Keratinocyte (primary cell): ENCODE data around the gene CAPN15. TPM values are rescaled to one million over a fixed set of nuclear protein-coding genes. Genes with fewer than 3 reads are reported as not detected.

Source experiments
- DNase-seq: peaks from one replicate; pipeline ENCODE4 v3.0.0-alpha.2; 2011; ENCODE audit warnings: low read depth, missing footprints, low spot score
- FAIRE-seq: peaks from 2 replicates; lab custom pipeline; 2011; peaks lifted over from hg19 to GRCh38; lab: Jason Lieb, UNC
- H2AFZ ChIP-seq: 2 replicates; pipeline ENCODE4 v1.6.0; 2012; ENCODE audit warnings: low read length, control low read depth, inconsistent platforms; ENCODE audit not compliant: control insufficient read depth
- H3K27ac ChIP-seq: 2 replicates; pipeline ENCODE4 v1.5.1; 2011; ENCODE audit warnings: low read length; ENCODE audit not compliant: control insufficient read depth, insufficient read depth
- H3K27me3 ChIP-seq: 3 replicates; pipeline ENCODE4 v1.6.0; 2011; ENCODE audit warnings: low read length; ENCODE audit not compliant: control insufficient read depth, insufficient read depth; ENCODE audit errors: extremely low read depth
- H3K36me3 ChIP-seq, 2 experiments: 2 replicates in 1 of 2; 3 replicates in 1 of 2; pipeline ENCODE4 v1.5.1; 2011; ENCODE audit warnings: low read length in 2 of 2, mild to moderate bottlenecking in 1 of 2; ENCODE audit not compliant: control insufficient read depth in 2 of 2, insufficient read depth in 2 of 2; ENCODE audit errors: extremely low read depth in 1 of 2
- H3K4me1 ChIP-seq: 3 replicates; pipeline ENCODE4 v1.5.1; 2011; ENCODE audit warnings: low read length; ENCODE audit not compliant: control insufficient read depth, insufficient read depth; ENCODE audit errors: extremely low read depth
- H3K4me2 ChIP-seq: 3 replicates; pipeline ENCODE4 v1.6.0; 2011; ENCODE audit warnings: low read depth, low read length; ENCODE audit not compliant: control insufficient read depth, insufficient read depth; ENCODE audit errors: extremely low read depth
- H3K4me3 ChIP-seq, 3 experiments: fragments of 200-600 bp in 1 of 3; sonication (generic) in 1 of 3; 2 replicates in 2 of 3; 3 replicates in 1 of 3; pipeline ENCODE4 v1.5.1; 2011 to 2016; ENCODE audit warnings: low read length in 3 of 3, mild to moderate bottlenecking in 3 of 3, control low read depth in 2 of 3, inconsistent platforms in 1 of 3, low read depth in 1 of 3, mixed read lengths in 1 of 3, mixed run types in 1 of 3, moderate library complexity in 1 of 3; ENCODE audit not compliant: control insufficient read depth in 2 of 3, insufficient read depth in 2 of 3; ENCODE audit errors: extremely low read depth in 1 of 3
- H3K79me2 ChIP-seq: 2 replicates; pipeline ENCODE4 v1.6.0; 2012; ENCODE audit warnings: low read length; ENCODE audit not compliant: control insufficient read depth, insufficient read depth
- H3K9ac ChIP-seq: 3 replicates; pipeline ENCODE4 v1.6.0; 2011; ENCODE audit warnings: low read length; ENCODE audit not compliant: control insufficient read depth, insufficient read depth; ENCODE audit errors: extremely low read depth
- H3K9me1 ChIP-seq: 3 replicates; pipeline ENCODE4 v1.6.0; 2011; ENCODE audit warnings: low read length; ENCODE audit not compliant: control insufficient read depth, insufficient read depth; ENCODE audit errors: extremely low read depth
- H3K9me3 ChIP-seq: 2 replicates; pipeline ENCODE4 v1.5.1; 2012; ENCODE audit warnings: low read depth, low read length; ENCODE audit not compliant: control insufficient read depth
- H4K20me1 ChIP-seq: 3 replicates; pipeline ENCODE4 v1.6.0; 2011; ENCODE audit warnings: low read length; ENCODE audit not compliant: control insufficient read depth, insufficient read depth; ENCODE audit errors: extremely low read depth
- EZH2 ChIP-seq: IDR thresholded peaks from one replicate; pipeline ENCODE4 v1.6.1; 2012; ENCODE audit warnings: inconsistent platforms, mild to moderate bottlenecking, low read length, moderate library complexity
- dilution Hi-C: fragments of 300-500 bp; cut with MboI; formaldehyde crosslinking; loops from one replicate; pipeline ENCODE4 v1.7.0; 2020; ENCODE audit warnings: low sequenced_read_pairs; ENCODE audit not compliant: extremely low pct_ligation_motif_present
- polyA plus RNA-seq, 5 experiments: library from polyadenylated mRNA; depleted of rRNA in 3 of 5; stranded (reverse) in 3 of 5; stranded (forward) in 1 of 5; unstranded in 1 of 5; fragments of >200 nt; gene quantifications; 1 replicate in 1 of 5; 2 replicates in 3 of 5; 3 replicates in 1 of 5; pipeline versions ENCODE4 v1.2.1 to v1.2.3, GENCODE V29; 2011 to 2012; ENCODE audit warnings: missing spikeins in 2 of 5, low read depth in 1 of 5, low replicate concordance in 1 of 5
- TF ChIP-seq, protein P1 (sequence below), 3 experiments: IDR thresholded peaks in 1 of 3; conservative IDR thresholded peaks in 1 of 3; optimal IDR thresholded peaks in 1 of 3; 2 replicates in 2 of 3; 3 replicates in 1 of 3; pipeline versions ENCODE3 to v1.5.1; 2011; ENCODE audit warnings: low read length in 3 of 3, mild to moderate bottlenecking in 3 of 3, moderate library complexity in 2 of 3, control low read depth in 1 of 3, inconsistent platforms in 1 of 3; ENCODE audit not compliant: insufficient read depth in 2 of 3; ENCODE audit errors: extremely low read depth in 1 of 3

CAPN15 gene
- polyA plus RNA-seq, 1 donor (not counting 4 experiments of a cell fraction or from before 2014, with no cell fraction given) = 7.9 TPM

DNA sequence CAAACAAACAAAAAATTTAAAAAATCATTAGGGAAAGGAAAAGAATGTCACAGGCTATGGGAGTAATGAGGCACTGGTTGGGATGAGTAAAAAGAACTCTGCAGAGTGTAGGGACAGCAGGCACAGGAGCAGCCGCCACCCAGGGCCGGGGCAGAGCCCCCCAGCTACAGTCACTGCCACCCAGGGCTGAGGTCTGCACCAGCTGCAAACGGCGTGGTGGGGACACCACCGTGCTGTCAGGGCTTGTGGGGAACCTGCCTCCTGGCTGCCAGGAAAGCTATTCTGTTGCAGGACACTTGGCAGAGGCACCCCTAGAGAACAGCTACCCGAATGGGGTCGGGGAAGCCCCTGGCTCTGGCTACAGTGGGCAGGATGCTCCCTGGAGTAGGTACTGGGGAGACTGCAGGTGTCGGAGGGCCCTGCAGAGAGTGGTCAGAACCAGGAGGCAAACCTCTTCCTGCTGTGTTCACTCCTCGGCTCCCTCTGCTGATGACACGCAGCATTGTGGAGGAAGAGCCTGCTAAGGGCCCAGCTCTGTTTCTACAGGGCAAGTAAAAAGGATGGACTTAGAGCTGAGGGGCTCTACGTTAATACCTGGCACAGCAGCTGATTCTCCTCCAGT is 32.3 kb upstream of the CAPN15 start:
- H3K9me1 ChIP-seq = peaks cover 2% of the 10 kb centered on the region
- H3K27ac ChIP-seq = no peak overlapping the region
- no peaks in the 10 kb centered on the region for H3K27me3 ChIP-seq
- H4K20me1 ChIP-seq = no peaks in the 10 kb centered on the region
- no peak overlapping the region for H2AFZ ChIP-seq
- DNase-seq (no peak), FAIRE-seq (no peak)
- H3K4me3 ChIP-seq = no peak overlapping the region
- dilution Hi-C loops = no loop called here
- no peaks in the 10 kb centered on the region for H3K9me3 ChIP-seq
- TF ChIP-seq EZH2 = no peak
- TF ChIP-seq, protein P1, sequence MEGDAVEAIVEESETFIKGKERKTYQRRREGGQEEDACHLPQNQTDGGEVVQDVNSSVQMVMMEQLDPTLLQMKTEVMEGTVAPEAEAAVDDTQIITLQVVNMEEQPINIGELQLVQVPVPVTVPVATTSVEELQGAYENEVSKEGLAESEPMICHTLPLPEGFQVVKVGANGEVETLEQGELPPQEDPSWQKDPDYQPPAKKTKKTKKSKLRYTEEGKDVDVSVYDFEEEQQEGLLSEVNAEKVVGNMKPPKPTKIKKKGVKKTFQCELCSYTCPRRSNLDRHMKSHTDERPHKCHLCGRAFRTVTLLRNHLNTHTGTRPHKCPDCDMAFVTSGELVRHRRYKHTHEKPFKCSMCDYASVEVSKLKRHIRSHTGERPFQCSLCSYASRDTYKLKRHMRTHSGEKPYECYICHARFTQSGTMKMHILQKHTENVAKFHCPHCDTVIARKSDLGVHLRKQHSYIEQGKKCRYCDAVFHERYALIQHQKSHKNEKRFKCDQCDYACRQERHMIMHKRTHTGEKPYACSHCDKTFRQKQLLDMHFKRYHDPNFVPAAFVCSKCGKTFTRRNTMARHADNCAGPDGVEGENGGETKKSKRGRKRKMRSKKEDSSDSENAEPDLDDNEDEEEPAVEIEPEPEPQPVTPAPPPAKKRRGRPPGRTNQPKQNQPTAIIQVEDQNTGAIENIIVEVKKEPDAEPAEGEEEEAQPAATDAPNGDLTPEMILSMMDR (optimal IDR thresholded peaks at IDR 0.05 in 1 of 3, IDR thresholded peaks at IDR 0.05 in 1 of 3, conservative IDR thresholded peaks at IDR 0.05 in 1 of 3; ENCODE audit: extremely low read depth in 1 of 3, insufficient read depth in 2 of 3, low read length in 3 of 3) = peak; percentile 58 to 65 (median 61)
- no peak overlapping the region for H3K4me2 ChIP-seq
- no peaks in the 10 kb centered on the region for H3K79me2 ChIP-seq
- H3K36me3 ChIP-seq = peaks cover 0 to 14% of the 10 kb centered on the region in 2 experiments
- no peaks in the 10 kb centered on the region for H3K4me1 ChIP-seq
- H3K9ac ChIP-seq = no peak overlapping the region

DNA sequence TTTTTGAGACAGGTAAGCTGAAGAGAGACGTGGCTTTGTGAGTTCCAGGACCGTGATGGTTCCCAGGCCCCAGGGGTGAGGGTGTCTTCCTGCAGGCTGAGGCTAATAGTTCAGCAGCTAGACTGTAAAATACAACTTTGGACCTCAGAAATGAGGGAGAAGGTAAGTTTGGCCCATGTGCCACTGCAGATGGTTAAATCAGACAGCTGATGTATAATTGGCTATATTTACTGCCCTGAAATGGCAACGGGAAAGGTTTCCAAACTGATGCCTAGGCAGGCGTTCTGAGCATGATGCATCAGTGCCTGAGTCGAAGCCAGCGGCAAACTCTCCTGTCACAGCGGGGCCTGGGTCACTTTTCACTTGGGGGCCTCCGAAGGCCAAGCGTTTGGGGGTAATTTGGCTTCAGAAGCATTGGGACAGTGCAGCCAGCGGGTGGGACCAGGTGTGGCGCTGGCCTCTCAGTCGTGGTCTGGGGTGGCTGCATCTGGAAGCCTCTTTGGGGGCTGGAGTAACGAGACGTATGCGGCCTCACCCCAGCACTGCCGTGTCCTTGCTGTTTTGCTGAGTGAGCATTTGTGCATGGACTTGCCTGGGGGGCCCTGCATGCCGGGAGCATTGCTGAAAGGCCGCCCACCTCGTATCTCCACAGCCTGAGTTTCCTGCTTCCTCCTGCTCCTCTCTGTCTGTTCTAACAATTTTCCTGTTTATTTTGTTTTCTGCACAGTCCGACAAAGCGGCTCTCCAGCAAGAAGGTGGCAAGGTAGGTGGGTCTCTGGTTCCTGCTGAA is 31.2 kb upstream of the CAPN15 start:
- Histone ChIP-seq H3K4me2 (no peak overlapping the region), H3K9me1 (peaks cover 2% of the 10 kb centered on the region), H2AFZ (no peak overlapping the region), H3K27me3 (no peaks in the 10 kb centered on the region), H3K4me1 (no peaks in the 10 kb centered on the region), H3K36me3 (peaks cover 0 to 9% of the 10 kb centered on the region in 2 experiments), H3K79me2 (no peaks in the 10 kb centered on the region), H3K9me3 (no peaks in the 10 kb centered on the region), H3K4me3 (no peak overlapping the region), H3K27ac (no peak overlapping the region), H4K20me1 (no peaks in the 10 kb centered on the region), H3K9ac (no peak overlapping the region)
- dilution Hi-C loops = no loop called here
- no peak for DNase-seq
- TF ChIP-seq, protein P1 (optimal IDR thresholded peaks at IDR 0.05 in 1 of 3, IDR thresholded peaks at IDR 0.05 in 1 of 3, conservative IDR thresholded peaks at IDR 0.05 in 1 of 3; ENCODE audit: extremely low read depth in 1 of 3, insufficient read depth in 2 of 3, low read length in 3 of 3) = no peak
- no peak for TF ChIP-seq EZH2
- no peak for FAIRE-seq
